Heart left ventricle (tissue), 16 donors: ENCODE measurements around the gene SETD2. TPM values are rescaled to one million over a fixed set of nuclear protein-coding genes. Genes with fewer than 3 reads are reported as not detected.

Experiments
- ATAC-seq, 4 donors: fragments of 200-7000 bp; cut with Tn5 transposase; one replicate each; pipeline ENCODE4 v1.9.1; 2020 to 2022; ENCODE audit warnings: moderate library complexity in 4 of 4, mild to moderate bottlenecking in 3 of 4, moderate number of reproducible peaks in 1 of 4
- DNase-seq, 5 donors: peaks; one replicate each; pipeline ENCODE4 v3.0.0-alpha.2; 2020
- H3K27ac ChIP-seq, 12 donors: fragments of 200-600 bp; sonication (generic) in 4 of 12; one replicate each; pipeline versions ENCODE4 v1.5.0 to v1.8.0; 2016 to 2022; ENCODE audit warnings: mild to moderate bottlenecking in 2 of 12
- H3K27me3 ChIP-seq, 9 donors: fragments of 200-600 bp; sonication (generic) in 2 of 9; one replicate each; pipeline versions ENCODE4 v1.5.1 to v1.8.0; 2016 to 2022; ENCODE audit warnings: mild to moderate bottlenecking in 3 of 9
- H3K36me3 ChIP-seq, 9 donors: fragments of 200-600 bp; sonication (generic) in 2 of 9; one replicate each; pipeline versions ENCODE4 v1.5.0 to v1.8.0; 2018 to 2022; ENCODE audit warnings: mild to moderate bottlenecking in 2 of 9
- H3K4me1 ChIP-seq, 12 donors: fragments of 200-600 bp; sonication (generic) in 4 of 12; one replicate each; pipeline versions ENCODE4 v1.5.0 to v1.8.0; 2016 to 2022; ENCODE audit warnings: mild to moderate bottlenecking in 3 of 12
- H3K4me3 ChIP-seq, 12 donors: fragments of 200-600 bp; sonication (generic) in 4 of 12; one replicate each; pipeline versions ENCODE4 v1.5.0 to v1.8.0; 2017 to 2022; ENCODE audit warnings: mild to moderate bottlenecking in 9 of 12, moderate library complexity in 4 of 12
- H3K9me3 ChIP-seq, 12 donors: fragments of 200-600 bp; sonication (generic) in 4 of 12; one replicate each; pipeline versions ENCODE4 v1.5.0 to v1.8.0; 2016 to 2022; ENCODE audit warnings: mild to moderate bottlenecking in 1 of 12
- CTCF ChIP-seq, 12 donors: fragments of 200-600 bp; sonication (generic) in 4 of 12; IDR thresholded peaks; one replicate each; pipeline versions ENCODE4 v1.5.0 to v1.8.0; 2018 to 2022; ENCODE audit warnings: antibody characterized with exemption in 12 of 12, mild to moderate bottlenecking in 5 of 12
- POLR2A ChIP-seq, 2 donors: fragments of 450-650 bp; IDR thresholded peaks; one replicate each; pipeline ENCODE4 v1.6.1; 2017; ENCODE audit warnings: antibody characterized with exemption in 2 of 2, mild to moderate bottlenecking in 2 of 2, moderate library complexity in 2 of 2
- WGBS, 4 donors: extraction: QIAGEN DNeasy Blood & Tissue Kit in 2 of 4; methylation state at CpG; one replicate each; pipeline versions ENCODE4 v1.1.5 to v1.1.7; 2013 to 2018; 5-methylcytosine and 5-hydroxymethylcytosine counted together
- intact Hi-C, 10 donors: fragments of 100-400 bp; cut with DNase I; formaldehyde crosslinking; loops; one replicate each; pipeline versions ENCODE4 v1.11.1 to v1.14.2; 2022
- polyA plus RNA-seq, 2 donors: library from polyadenylated mRNA; stranded (reverse); fragments of 200-250 nt; gene quantifications; one replicate each; pipeline ENCODE4 v1.2.3, GENCODE V29; 2013
- total RNA-seq, 9 donors: library from RNA; depleted of rRNA in 2 of 9; stranded (reverse); fragments of >200 nt in 2 of 9; fragmentation: NEBNext Ultra II Directional in 3 of 9; extraction: Animal tissue kit (Norgen Biotek cat#: 25700) in 3 of 9; gene quantifications; one replicate each; pipeline versions ENCODE4 v1.1.0 to v1.2.4, GENCODE V29; 2016 to 2023
- donor health status: ischemic (EF 13 %, LVEDD 7.1; RV severe dilation, severe dysfunction).
- donor health status: healthy with polysubstance abuse.
- donor health status: DM: no; HTN: yes; CAD: no.
- donor health status: DM: no; HTN: no; CAD: no.
- donor health status: ischemic (EF 25% LVEDD 6.9; RV normal size, moderate dysfunction).
- donor health status: ischemic (EF 25% LVEDD 5.7; RV mildly dilated, moderate dysfunction).
- donor health status: healthy.
- donor health status: DM: yes; HTN: yes; CAD: no.
- donor health status: ischemic (EF 35%, LVEDD 5.7; RV mildly dilated, moderate dysfunction).
- donor health status: nonischemic (EF 11% LVEDD 7.7; RV severe dilation, severe dysfunction).
- donor health status: DM: yes; HTN: yes; CAD: no.
- donor health status: PGD.
- donor health status: ischemic (EF 29% LVEDD 5.4; RV normal size, mild dysfunction).
- donor health status: nonischemic (EF 23%, LVEDD 6.1; RV moderate dilation, normal function).

Gene SETD2
- total and polyA plus RNA-seq, 11 donors: 9.0 to 34.1 (median 29.9) TPM

- no peaks in the 10 kb centered on the region for H3K27me3 ChIP-seq
- H3K27ac ChIP-seq: peak overlapping the region in 9 of 12 donors; percentile 22 to 92 (median 65)
- peaks cover 0 to 24% (median 0%) of the 10 kb centered on the region in 9 donors for H3K36me3 ChIP-seq
- intact Hi-C loops: no loop called here
- 45 to 50% (median 48%) methylated on average over 5 to 16 of the region's 16 CpGs for WGBS, 4 donors
- peaks cover 0 to 68% (median 11%) of the 10 kb centered on the region in 12 donors for H3K4me1 ChIP-seq
- H3K4me3 ChIP-seq: peak overlapping the region in 7 of 12 donors; percentile 6 to 54 (median 25)
- DNase-seq: peak; percentile 75 to 90 (median 77)
- TF ChIP-seq CTCF (IDR thresholded peaks at IDR 0.05): no peak
- peak in 1 of 2 donors; percentile 20 for TF ChIP-seq POLR2A (IDR thresholded peaks at IDR 0.05)
- no peaks in the 10 kb centered on the region for H3K9me3 ChIP-seq
- peak; percentile 65 to 90 (median 72) for ATAC-seq
Observed at GRCh38 chr3:46987743-46988401, 176.0 kb downstream of the SETD2 start.

GRCh38 chr3:46987319-46987742, 176.6 kb downstream of the SETD2 start:
- H3K4me1 ChIP-seq: peaks cover 0 to 74% (median 12%) of the 10 kb centered on the region in 12 donors
- H3K27me3 ChIP-seq: no peaks in the 10 kb centered on the region
- no peak for TF ChIP-seq CTCF (IDR thresholded peaks at IDR 0.05)
- no peak for TF ChIP-seq POLR2A (IDR thresholded peaks at IDR 0.05)
- ATAC-seq (peak in 1 of 4 donors; percentile 3), DNase-seq (no peak)
- intact Hi-C loops: no loop called here
- peak overlapping the region in 9 of 12 donors; percentile 19 to 92 (median 65) for H3K27ac ChIP-seq
- H3K36me3 ChIP-seq: peaks cover 0 to 20% (median 0%) of the 10 kb centered on the region in 9 donors
- H3K4me3 ChIP-seq: peak overlapping the region in 4 of 12 donors; percentile 6 to 54 (median 27)
- no peaks in the 10 kb centered on the region for H3K9me3 ChIP-seq
- 72 to 86% (median 79%) methylated on average over 7 to 9 of the region's 9 CpGs for WGBS, 4 donors

GRCh38 chr3:46986782-46987310, 177.1 kb downstream of the SETD2 start:
- peaks cover 0 to 78% (median 13%) of the 10 kb centered on the region in 12 donors for H3K4me1 ChIP-seq
- H3K4me3 ChIP-seq: peak overlapping the region in 1 of 12 donors; percentile 54
- H3K27ac ChIP-seq: peak overlapping the region in 8 of 12 donors; percentile 22 to 92 (median 66)
- DNase-seq: peak in 2 of 5 donors; percentile 21 to 24
- H3K36me3 ChIP-seq: peaks cover 0 to 16% (median 0%) of the 10 kb centered on the region in 9 donors
- WGBS, 4 donors: 82 to 89% (median 87%) methylated on average over 3 of the region's 3 CpGs
- H3K27me3 ChIP-seq: no peaks in the 10 kb centered on the region
- TF ChIP-seq CTCF (IDR thresholded peaks at IDR 0.05) (no peak), POLR2A (IDR thresholded peaks at IDR 0.05) (no peak)
- intact Hi-C loops: no loop called here
- no peaks in the 10 kb centered on the region for H3K9me3 ChIP-seq
- ATAC-seq: no peak

- Histone ChIP-seq H3K4me3 (no peak overlapping the region), H3K4me1 (peaks cover 0 to 78% (median 13%) of the 10 kb centered on the region in 12 donors), H3K9me3 (no peaks in the 10 kb centered on the region), H3K36me3 (peaks cover 0 to 10% (median 0%) of the 10 kb centered on the region in 9 donors), H3K27ac (peak overlapping the region in 4 of 12 donors; percentile 28 to 92 (median 71)), H3K27me3 (no peaks in the 10 kb centered on the region)
- peak in 2 of 5 donors; percentile 14 to 15 for DNase-seq
- intact Hi-C loops: no loop called here
- WGBS, 4 donors: 91 to 97% (median 95%) methylated on average over 4 of the region's 4 CpGs
- no peak for ATAC-seq
- TF ChIP-seq CTCF (IDR thresholded peaks at IDR 0.05) (no peak), POLR2A (IDR thresholded peaks at IDR 0.05) (no peak)
Observed at GRCh38 chr3:46986055-46986730, 177.7 kb downstream of the SETD2 start.
